Measurements from ENCODE around the gene KLHL29. TPM values are rescaled to one million over a fixed set of nuclear protein-coding genes. Genes with fewer than 3 reads are reported as not detected.

The KLHL29 gene
- polyA plus RNA-seq, 1 of the 3 experiments (the other 2 are of a cell fraction) = 4.6 TPM

- no peaks in the 10 kb centered on the region; the same call in 1 of the 2 replicates for H4K20me1 ChIP-seq (ENCODE audit: insufficient read depth)
- H2AFZ ChIP-seq (ENCODE audit: low read depth) = no peak overlapping the region
- H3K27me3 ChIP-seq (ENCODE audit: insufficient read depth) = no peaks in the 10 kb centered on the region
- H3K4me3 ChIP-seq (ENCODE audit: low read depth in 2 of 2, low read length in 1 of 2) = no peak overlapping the region
- POLR2A ChIA-PET = no interaction called here
- H3K27ac ChIP-seq (ENCODE audit: low read depth in 2 of 2, low read length in 1 of 2) = no peak overlapping the region
- no peaks in the 10 kb centered on the region for H3K36me3 ChIP-seq (replicated peaks in 1 of 2; ENCODE audit: control insufficient read depth in 1 of 2, insufficient read depth in 2 of 2, low read length in 1 of 2)
- 52% methylated on average over 5 of the region's 5 CpGs for WGBS (ENCODE audit: low lambda C conversion rate)
- TF ChIP-seq RCOR1 (IDR thresholded peaks at IDR 0.05; ENCODE audit: low read length) (no peak), GABPA (IDR thresholded peaks at IDR 0.05; ENCODE audit: low read depth) (no peak), REST (IDR thresholded peaks at IDR 0.05; ENCODE audit: low read depth, low read length) (no peak), FOXM1 (IDR thresholded peaks at IDR 0.05; ENCODE audit: low read depth) (no peak)
- peaks cover 8 to 18% of the 10 kb centered on the region in 2 experiments; a peak in 2 of 4 replicates for H3K4me1 ChIP-seq (ENCODE audit: control insufficient read depth in 1 of 2, insufficient read depth in 2 of 2, low read depth in 1 of 2, low read length in 1 of 2)
- no peaks in the 10 kb centered on the region for H3K9me2 ChIP-seq
- no peak for DNase-seq
- no peaks in the 10 kb centered on the region for H3K9me3 ChIP-seq
- H3K9ac ChIP-seq = no peak overlapping the region
- CTCF ChIA-PET = interaction anchor here (0.8 to 1.1 kb wide), 2 partner anchors 16 to 43 kb away, joined by 3 read pairs; no protein-coding TSS in a partner anchor
- H3K79me2 ChIP-seq (ENCODE audit: insufficient read depth) = no peaks in the 10 kb centered on the region
- H3F3A ChIP-seq (replicated peaks; ENCODE audit: insufficient read depth) = peaks cover 4% of the 10 kb centered on the region
- no peak overlapping the region for H3K4me2 ChIP-seq
Observed at GRCh38 chr2:23446916-23447315, 61.9 kb downstream of the KLHL29 start.

GRCh38 chr2:23447405-23447804 is 62.4 kb downstream of the KLHL29 start:
- CTCF ChIA-PET = interaction anchor here (1.1 kb wide), 1 partner anchor 16 kb away, joined by 3 read pairs; no protein-coding TSS in a partner anchor
- H3F3A ChIP-seq (replicated peaks; ENCODE audit: insufficient read depth) = peaks cover 4% of the 10 kb centered on the region
- WGBS (ENCODE audit: low lambda C conversion rate) = 72% methylated on average over 3 of the region's 3 CpGs

More at GRCh38 chr2:23447405-23447804, 62.4 kb downstream of the KLHL29 start:
- no peak overlapping the region for H3K9ac ChIP-seq
- TF ChIP-seq CHD2 (IDR thresholded peaks at IDR 0.05; ENCODE audit: low read length, partially characterized antibody) = no peak
- no peak for TF ChIP-seq GABPA (IDR thresholded peaks at IDR 0.05; ENCODE audit: low read depth)
- no peak for TF ChIP-seq REST (IDR thresholded peaks at IDR 0.05; ENCODE audit: low read depth, low read length)
- TF ChIP-seq FOXJ3 (CRISPR knock-in tag; IDR thresholded peaks at IDR 0.05) = no peak
- TF ChIP-seq TCF12 (IDR thresholded peaks at IDR 0.05) = no peak
- TF ChIP-seq SIN3A (IDR thresholded peaks at IDR 0.05; ENCODE audit: borderline replicate concordance, low read depth, low read length) = no peak
- TF ChIP-seq GATA2 (CRISPR knock-in tag; IDR thresholded peaks at IDR 0.05) = no peak
- TF ChIP-seq POLR2AphosphoS5 (IDR thresholded peaks at IDR 0.05; ENCODE audit: low read depth, low read length) = no peak
- no peak for TF ChIP-seq NFIC (IDR thresholded peaks at IDR 0.05; ENCODE audit: borderline replicate concordance)
- H3K36me3 ChIP-seq (replicated peaks in 1 of 2; ENCODE audit: control insufficient read depth in 1 of 2, insufficient read depth in 2 of 2, low read length in 1 of 2) = no peaks in the 10 kb centered on the region
- no peak overlapping the region for H3K4me3 ChIP-seq (ENCODE audit: low read depth in 2 of 2, low read length in 1 of 2)
- H2AFZ ChIP-seq (ENCODE audit: low read depth) = no peak overlapping the region
- H3K27ac ChIP-seq (ENCODE audit: low read depth in 2 of 2, low read length in 1 of 2) = no peak overlapping the region
- H3K4me2 ChIP-seq = no peak overlapping the region
- peaks cover 8 to 18% of the 10 kb centered on the region in 2 experiments; a peak in 2 of 4 replicates for H3K4me1 ChIP-seq (ENCODE audit: control insufficient read depth in 1 of 2, insufficient read depth in 2 of 2, low read depth in 1 of 2, low read length in 1 of 2)
- H4K20me1 ChIP-seq (ENCODE audit: insufficient read depth) = no peaks in the 10 kb centered on the region; the same call in 1 of the 2 replicates
- no peak for DNase-seq
- no peaks in the 10 kb centered on the region for H3K27me3 ChIP-seq (ENCODE audit: insufficient read depth)
- H3K79me2 ChIP-seq (ENCODE audit: insufficient read depth) = no peaks in the 10 kb centered on the region
- no peaks in the 10 kb centered on the region for H3K9me3 ChIP-seq
- no peaks in the 10 kb centered on the region for H3K9me2 ChIP-seq
- POLR2A ChIA-PET = no interaction called here

Measured in SK-N-SH (cell line).